Prostate gland (tissue), 2 donors: Measurements from ENCODE around the gene UBQLN1.

Source experiments
- CTCF ChIP-seq, 4 experiments: fragments of 200-600 bp in 2 of 4; fragments of 450-650 bp in 2 of 4; sonication (generic) in 2 of 4; IDR thresholded peaks; 1 replicate in 3 of 4; 2 replicates in 1 of 4; pipeline ENCODE4 v1.5.1; 2016 to 2019; ENCODE audit warnings: antibody characterized with exemption in 4 of 4, mild to moderate bottlenecking in 2 of 4, moderate library complexity in 2 of 4
- POLR2AphosphoS5 ChIP-seq: sonication (generic); formaldehyde crosslinking; IDR thresholded peaks from one replicate; pipeline ENCODE4 v1.6.1; 2017; ENCODE audit warnings: antibody characterized with exemption

DNA sequence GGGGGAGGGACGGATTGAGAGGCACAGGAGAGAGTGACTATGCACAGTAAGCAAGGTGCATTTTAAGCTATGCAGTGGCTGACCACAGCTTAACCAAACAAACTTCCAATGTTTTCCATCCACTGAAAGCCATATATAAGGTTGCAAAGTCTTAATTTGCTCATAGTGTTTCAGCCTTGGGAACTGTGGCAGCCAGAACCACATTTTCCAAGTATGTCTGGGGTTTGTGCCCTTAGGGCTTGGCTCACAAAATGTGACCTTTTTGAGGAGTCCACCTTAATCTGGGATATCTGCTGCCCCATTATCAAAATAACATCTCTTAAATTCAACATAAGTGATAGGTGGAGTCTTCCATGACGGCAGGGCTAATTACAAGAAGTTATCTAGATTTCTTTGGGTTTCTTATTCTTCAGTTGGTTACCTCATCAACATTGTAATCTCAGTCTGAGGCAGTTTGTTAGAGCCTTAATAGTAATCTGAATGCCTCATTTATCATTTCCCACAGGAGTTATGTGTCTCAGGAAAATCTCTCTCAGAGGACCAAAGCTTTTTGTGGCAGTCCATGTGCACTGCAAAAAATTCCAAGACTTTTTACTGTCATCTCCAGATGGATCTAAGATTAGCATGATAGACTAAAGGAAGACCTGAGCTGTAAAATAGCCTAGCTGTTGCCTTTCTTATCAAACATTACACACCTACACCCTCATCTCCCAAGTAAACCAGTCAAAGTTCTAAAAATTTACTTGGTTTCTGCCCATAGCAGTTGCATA is 15.2 kb upstream of the UBQLN1 start:
- TF ChIP-seq CTCF (IDR thresholded peaks at IDR 0.05) (no peak), POLR2AphosphoS5 (no peak)
